HCT116 (cell line): ENCODE results near the gene MAP2K3. TPM values are rescaled to one million over a fixed set of nuclear protein-coding genes. Genes with fewer than 3 reads are reported as not detected.

Experiments
- ATAC-seq: fragments of 200-7000 bp; cut with Tn5 transposase; 2 replicates; pipeline ENCODE4 v1.9.1; 2020; ENCODE audit warnings: mild to moderate bottlenecking, moderate library complexity
- BruUV-seq: library from RNA; stranded (reverse); fragments of 400-500 nt; replicated peaks from 2 replicates; lab custom pipeline; 2021; lab: Mats Ljungman, UMichigan
- CTCF ChIA-PET: fragments of 300-600 bp; sonication (Branson Sonifier 250); formaldehyde crosslinking; loops from one replicate; lab custom pipeline; 2021; ENCODE audit warnings: antibody characterized with exemption; lab: Charles Lee
- POLR2A ChIA-PET: fragments of 300-600, 350-600 bp; sonication (Branson Sonifier 250); formaldehyde crosslinking; loops from one replicate; lab custom pipeline; 2021; ENCODE audit warnings: antibody characterized with exemption; lab: Charles Lee
- RAD21 ChIA-PET, 2 experiments: fragments of 300-600 bp; sonication (Branson Sonifier 250); formaldehyde crosslinking; loops; one replicate each; lab custom pipeline; 2023; ENCODE audit warnings: low total read pairs in 2 of 2; ENCODE audit not compliant: uncharacterized antibody in 2 of 2, unreplicated experiment in 2 of 2, low non-redundant PET in 1 of 2; lab: Charles Lee
- DNase-seq: peaks from one replicate; pipeline ENCODE4 v3.0.0-alpha.2; 2010; ENCODE audit warnings: low read depth, low spot score
- H2AFZ ChIP-seq: fragments of 200-600 bp; shearing (Covaris generic), sonication (generic); 2 replicates; pipeline ENCODE4 v1.6.1; 2017; ENCODE audit warnings: low read depth, mixed run types, mixed read lengths, antibody characterized with exemption, low read length; ENCODE audit not compliant: poor library complexity, severe bottlenecking
- H3K27ac ChIP-seq: 2 replicates; pipeline ENCODE4 v1.5.1; 2012; ENCODE audit warnings: low read depth, low read length
- H3K27me3 ChIP-seq: fragments of 200-600 bp; sonication (generic); 2 replicates; pipeline ENCODE4 v1.6.1; 2016; ENCODE audit warnings: mixed run types, low read length, mixed read lengths; ENCODE audit not compliant: insufficient read depth
- H3K36me3 ChIP-seq, 2 experiments: fragments of 200-500 bp in 1 of 2; fragments of 200-600 bp in 1 of 2; sonication (Bioruptor generic) in 1 of 2; sonication (generic) in 1 of 2; 2 replicates each; pipeline versions ENCODE4 v1.5.1 to v1.6.1; 2014 to 2016; ENCODE audit warnings: low read length in 2 of 2, inconsistent platforms in 1 of 2, mixed read lengths in 1 of 2, mixed run types in 1 of 2; ENCODE audit not compliant: insufficient read depth in 2 of 2, control insufficient read depth in 1 of 2
- H3K4me1 ChIP-seq, 2 experiments: fragments of 200-600 bp in 1 of 2; sonication (generic) in 1 of 2; 2 replicates each; pipeline versions ENCODE4 v1.5.1 to v1.6.1; 2012 to 2017; ENCODE audit warnings: low read length in 2 of 2, inconsistent platforms in 1 of 2, mild to moderate bottlenecking in 1 of 2, mixed read lengths in 1 of 2, mixed run types in 1 of 2, moderate library complexity in 1 of 2; ENCODE audit not compliant: insufficient read depth in 2 of 2, control insufficient read depth in 1 of 2
- H3K4me2 ChIP-seq: fragments of 200-600 bp; sonication (generic); 2 replicates; pipeline ENCODE4 v1.6.1; 2017; ENCODE audit warnings: mixed run types, low read length, mixed read lengths
- H3K4me3 ChIP-seq, 2 experiments: fragments of 200-600 bp in 1 of 2; sonication (generic) in 1 of 2; replicated peaks in 1 of 2; 2 replicates each; pipeline ENCODE4 v1.5.1; 2011 to 2016; ENCODE audit warnings: low read length in 2 of 2, control low read depth in 1 of 2, low read depth in 1 of 2, mild to moderate bottlenecking in 1 of 2, mixed read lengths in 1 of 2, mixed run types in 1 of 2
- H3K79me2 ChIP-seq: fragments of 200-600 bp; sonication (generic); 2 replicates; pipeline ENCODE4 v1.6.1; 2017; ENCODE audit warnings: mild to moderate bottlenecking, mixed run types, low read length, moderate library complexity, mixed read lengths; ENCODE audit not compliant: insufficient read depth
- H3K9ac ChIP-seq: fragments of 200-600 bp; sonication (generic); 2 replicates; pipeline ENCODE4 v1.6.1; 2016; ENCODE audit warnings: low read length, mixed read lengths
- H3K9me2 ChIP-seq: fragments of 200-600 bp; sonication (generic), shearing (Covaris generic); 2 replicates; pipeline ENCODE4 v1.6.1; 2017; ENCODE audit warnings: mixed run types, mild to moderate bottlenecking, moderate library complexity; ENCODE audit not compliant: insufficient read depth
- H3K9me3 ChIP-seq, 2 experiments: fragments of 200-500 bp in 1 of 2; fragments of 200-600 bp in 1 of 2; sonication (Bioruptor generic) in 1 of 2; sonication (generic) in 1 of 2; 2 replicates each; pipeline ENCODE4 v1.6.1; 2014 to 2017; ENCODE audit warnings: low read length in 2 of 2, mixed read lengths in 2 of 2, inconsistent platforms in 1 of 2, low read depth in 1 of 2, mild to moderate bottlenecking in 1 of 2, mixed run types in 1 of 2, moderate library complexity in 1 of 2; ENCODE audit not compliant: control insufficient read depth in 1 of 2, insufficient read depth in 1 of 2
- H4K20me1 ChIP-seq: fragments of 200-600 bp; sonication (generic), shearing (Covaris generic); 2 replicates; pipeline ENCODE4 v1.6.1; 2017; ENCODE audit warnings: mixed run types, mild to moderate bottlenecking, moderate library complexity; ENCODE audit not compliant: insufficient read depth
- CEBPB ChIP-seq: IDR thresholded peaks from 2 replicates; pipeline ENCODE4 v1.6.1; 2012; ENCODE audit warnings: low read depth
- EGR1 ChIP-seq: IDR thresholded peaks from 2 replicates; pipeline ENCODE4 v1.6.1; 2012; ENCODE audit warnings: low read depth
- EZH2 ChIP-seq: fragments of 200-600 bp; sonication (generic); IDR thresholded peaks from 2 replicates; pipeline ENCODE4 v1.6.1; 2017; ENCODE audit warnings: antibody characterized with exemption, mixed run types
- EZH2phosphoT487 ChIP-seq: fragments of 200-600 bp; IDR thresholded peaks from 2 replicates; pipeline ENCODE4 v1.6.1; 2018; ENCODE audit warnings: antibody characterized with exemption, borderline replicate concordance
- FOSL1 ChIP-seq: IDR thresholded peaks from 2 replicates; pipeline ENCODE4 v1.6.1; 2012; ENCODE audit warnings: low read depth
- JUND ChIP-seq: IDR thresholded peaks from 2 replicates; pipeline ENCODE4 v1.6.1; 2012
- POLR2A ChIP-seq: IDR thresholded peaks from 2 replicates; pipeline ENCODE4 v1.7.0; 2011; ENCODE audit warnings: borderline replicate concordance; ENCODE audit not compliant: insufficient read depth, insufficient read length; ENCODE audit errors: extremely low read depth
- POLR2AphosphoS5 ChIP-seq: IDR thresholded peaks from 2 replicates; pipeline ENCODE4 v1.6.1; 2011; ENCODE audit warnings: mild to moderate bottlenecking, low read depth, low read length, moderate library complexity
- SIN3A ChIP-seq: IDR thresholded peaks from 2 replicates; pipeline ENCODE4 v1.6.1; 2012; ENCODE audit warnings: low read depth
- TCF7L2 ChIP-seq: IDR thresholded peaks from 2 replicates; pipeline ENCODE4 v1.7.0; 2011; ENCODE audit warnings: borderline replicate concordance, inconsistent platforms; ENCODE audit not compliant: insufficient read depth, insufficient read length; ENCODE audit errors: extremely low read depth
- YY1 ChIP-seq: IDR thresholded peaks from 2 replicates; pipeline ENCODE4 v1.6.1; 2011; ENCODE audit warnings: low read length, low read depth, moderate library complexity, mild to moderate bottlenecking; ENCODE audit not compliant: insufficient replicate concordance; ENCODE audit errors: extremely low read depth
- ZNF274 ChIP-seq: fragments of 200-500 bp; sonication (Bioruptor generic); IDR thresholded peaks from 2 replicates; pipeline ENCODE4 v1.6.1; 2014; ENCODE audit warnings: mild to moderate bottlenecking, low read depth, low read length, inconsistent platforms
- intact Hi-C: fragments of 100-400 bp; cut with micrococcal nuclease; formaldehyde crosslinking; loops from 2 replicates; pipeline ENCODE4 v1.10.0; 2022
- total RNA-seq: library from RNA; stranded (reverse); gene quantifications from one replicate; pipeline ENCODE4 v1.2.1, GENCODE V29; 2021; ENCODE audit not compliant: unreplicated experiment
- TF ChIP-seq, protein P1 (sequence below), 3 experiments: fragments of 200-600 bp in 1 of 3; sonication (generic) in 1 of 3; IDR thresholded peaks in 2 of 3; conservative IDR thresholded peaks in 1 of 3; 2 replicates each; pipeline ENCODE4 v1.5.1; 2012 to 2017; ENCODE audit warnings: low read depth in 2 of 3, low read length in 2 of 3, antibody characterized with exemption in 1 of 3, borderline replicate concordance in 1 of 3, control low read depth in 1 of 3, mild to moderate bottlenecking in 1 of 3, mixed read lengths in 1 of 3, mixed run types in 1 of 3, moderate library complexity in 1 of 3; ENCODE audit not compliant: insufficient read depth in 1 of 3

Gene MAP2K3
- total RNA-seq, 1 experiment from 2014 or later, result 96.7 TPM

DNA sequence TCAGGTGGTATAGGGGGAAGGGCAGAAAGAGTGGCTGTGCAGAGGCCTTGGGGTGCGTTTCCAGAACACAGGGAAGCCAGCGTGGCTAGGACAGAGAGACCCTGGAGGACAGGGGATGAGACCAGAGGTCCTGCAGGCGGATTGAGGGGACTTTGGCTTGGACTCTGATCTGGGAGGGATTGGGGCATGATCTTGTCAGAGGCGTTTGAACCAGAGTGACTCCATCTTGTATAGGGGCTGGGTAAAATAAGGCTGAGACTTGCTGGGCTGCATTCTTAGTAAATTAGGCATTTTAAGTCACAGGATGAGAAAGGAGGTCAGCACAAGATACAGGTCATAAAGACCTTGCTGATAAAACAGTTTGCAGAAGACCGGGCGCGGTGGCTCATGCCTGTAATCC lies 25.9 kb upstream of the MAP2K3 start:
- ChIA-PET CTCF (no interaction called here), RAD21 (no interaction called here)

More for the DNA sequence above, 25.9 kb upstream of the MAP2K3 start:
- Histone ChIP-seq H3K79me2 (no peaks in the 10 kb centered on the region), H3K27ac (no peak overlapping the region), H3K9ac (no peak overlapping the region), H4K20me1 (no peaks in the 10 kb centered on the region), H3K9me2 (no peaks in the 10 kb centered on the region), H3K36me3 (no peaks in the 10 kb centered on the region), H2AFZ (no peak overlapping the region)
- DNase-seq (no peak), ATAC-seq (no peak)
- intact Hi-C loops, result no loop called here
- BruUV-seq, result no TSS peak
- TF ChIP-seq POLR2AphosphoS5 (no peak), EZH2 (no peak), EGR1 (no peak), EZH2phosphoT487 (no peak), CEBPB (no peak), YY1 (no peak), FOSL1 (no peak), POLR2A (no peak), JUND (no peak), SIN3A (no peak), TCF7L2 (no peak), ZNF274 (no peak)
- TF ChIP-seq, protein P1, sequence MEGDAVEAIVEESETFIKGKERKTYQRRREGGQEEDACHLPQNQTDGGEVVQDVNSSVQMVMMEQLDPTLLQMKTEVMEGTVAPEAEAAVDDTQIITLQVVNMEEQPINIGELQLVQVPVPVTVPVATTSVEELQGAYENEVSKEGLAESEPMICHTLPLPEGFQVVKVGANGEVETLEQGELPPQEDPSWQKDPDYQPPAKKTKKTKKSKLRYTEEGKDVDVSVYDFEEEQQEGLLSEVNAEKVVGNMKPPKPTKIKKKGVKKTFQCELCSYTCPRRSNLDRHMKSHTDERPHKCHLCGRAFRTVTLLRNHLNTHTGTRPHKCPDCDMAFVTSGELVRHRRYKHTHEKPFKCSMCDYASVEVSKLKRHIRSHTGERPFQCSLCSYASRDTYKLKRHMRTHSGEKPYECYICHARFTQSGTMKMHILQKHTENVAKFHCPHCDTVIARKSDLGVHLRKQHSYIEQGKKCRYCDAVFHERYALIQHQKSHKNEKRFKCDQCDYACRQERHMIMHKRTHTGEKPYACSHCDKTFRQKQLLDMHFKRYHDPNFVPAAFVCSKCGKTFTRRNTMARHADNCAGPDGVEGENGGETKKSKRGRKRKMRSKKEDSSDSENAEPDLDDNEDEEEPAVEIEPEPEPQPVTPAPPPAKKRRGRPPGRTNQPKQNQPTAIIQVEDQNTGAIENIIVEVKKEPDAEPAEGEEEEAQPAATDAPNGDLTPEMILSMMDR (IDR thresholded peaks at IDR 0.05 in 2 of 3, conservative IDR thresholded peaks at IDR 0.05 in 1 of 3; ENCODE audit: borderline replicate concordance in 1 of 3, insufficient read depth in 1 of 3, low read depth in 2 of 3, low read length in 2 of 3), result no peak
- TF ChIP-seq, all 23 proteins: peak for 0
- POLR2A ChIA-PET, result no interaction called here
- H3K4me3 ChIP-seq, result no peak overlapping the region
- no peak overlapping the region for H3K4me2 ChIP-seq
- peaks cover 15% of the 10 kb centered on the region in 2 experiments for H3K4me1 ChIP-seq
- H3K27me3 ChIP-seq, result no peaks in the 10 kb centered on the region
- H3K9me3 ChIP-seq, result no peaks in the 10 kb centered on the region
